A549 (cell line): ENCODE results near the gene CD47. TPM values are rescaled to one million over a fixed set of nuclear protein-coding genes. Genes with fewer than 3 reads are reported as not detected.

Experiments used
- ATAC-seq, 2 experiments: fragments of 200-7000 bp in 1 of 2; fragments of >200 bp in 1 of 2; cut with Nextera tagmentation in 1 of 2; cut with Tn5 transposase in 1 of 2; 3 replicates each; pipeline versions ENCODE4 v1.8.0 to v1.9.1; 2018 to 2020; ENCODE audit warnings: mild to moderate bottlenecking in 1 of 2, moderate library complexity in 1 of 2
- CTCF ChIA-PET: fragments of 300-600 bp; sonication (Branson Sonifier 250); formaldehyde crosslinking; extraction: SDS; loops from one replicate; lab custom pipeline; 2021; ENCODE audit warnings: antibody characterized with exemption, inconsistent platforms; lab: Yijun Ruan, JAX
- POLR2A ChIA-PET: fragments of 350-600 bp; formaldehyde crosslinking; extraction: SDS; loops from one replicate; lab custom pipeline; 2021; ENCODE audit warnings: antibody characterized with exemption, inconsistent platforms; lab: Yijun Ruan, JAX
- DNase-seq, 2 experiments: peaks; one replicate each; pipeline versions ENCODE4 v3.0.0 to v3.0.0-alpha.2; 2011 to 2016; ENCODE audit warnings: low read depth in 1 of 2, low spot score in 1 of 2
- FAIRE-seq: peaks from 2 replicates; lab custom pipeline; 2011; peaks lifted over from hg19 to GRCh38; lab: Jason Lieb, UNC
- H3K27ac ChIP-seq, 2 experiments: fragments of >200 bp; sonication (Bioruptor Twin); formaldehyde crosslinking; 3 replicates each; pipeline ENCODE4 v1.5.1; 2016 to 2017
- H3K4me1 ChIP-seq: fragments of >200 bp; sonication (Bioruptor Twin); formaldehyde crosslinking; 3 replicates; pipeline ENCODE4 v1.6.1; 2016
- H3K4me2 ChIP-seq: fragments of >200 bp; sonication (Bioruptor Twin); formaldehyde crosslinking; 3 replicates; pipeline ENCODE4 v1.6.1; 2016
- H3K4me3 ChIP-seq: fragments of >200 bp; sonication (Bioruptor Twin); formaldehyde crosslinking; 3 replicates; pipeline ENCODE4 v1.5.1; 2016
- H3K9me3 ChIP-seq: fragments of >200 bp; sonication (Bioruptor Twin); formaldehyde crosslinking; 3 replicates; pipeline ENCODE4 v1.6.1; 2016
- CBX8 ChIP-seq: fragments of 200-600 bp; sonication (generic); IDR thresholded peaks from 2 replicates; pipeline ENCODE4 v1.6.1; 2016
- CHD4 ChIP-seq: fragments of 200-600 bp; sonication (generic); IDR thresholded peaks from 2 replicates; pipeline ENCODE4 v1.6.1; 2016; ENCODE audit warnings: antibody characterized with exemption, mild to moderate bottlenecking, borderline replicate concordance
- EHF ChIP-seq: fragments of 250-450 bp; sonication (Bioruptor Pico); IDR thresholded peaks from 2 replicates; pipeline ENCODE4 v1.5.0; 2020; ENCODE audit warnings: mild to moderate bottlenecking
- EHMT2 ChIP-seq: fragments of 200-600 bp; sonication (generic); IDR thresholded peaks from 2 replicates; pipeline ENCODE4 v1.6.1; 2016; ENCODE audit warnings: antibody characterized with exemption, low read depth, mild to moderate bottlenecking, moderate library complexity
- FOSB ChIP-seq: fragments of 250-450 bp; sonication (Bioruptor Pico); IDR thresholded peaks from 2 replicates; pipeline ENCODE4 v1.5.0; 2020; ENCODE audit warnings: mild to moderate bottlenecking, moderate library complexity
- FOSL2 ChIP-seq, 2 experiments: fragments of 450-650 bp in 1 of 2; fragments of >200 bp in 1 of 2; sonication (Bioruptor Twin) in 1 of 2; formaldehyde crosslinking; IDR thresholded peaks; 2 replicates each; pipeline versions ENCODE4 v1.5.0 to v1.6.1; 2016 to 2020; ENCODE audit warnings: mild to moderate bottlenecking in 1 of 2, moderate library complexity in 1 of 2
- FOXS1 ChIP-seq: fragments of 250-450 bp; sonication (Bioruptor Pico); IDR thresholded peaks from 2 replicates; pipeline ENCODE4 v1.5.0; 2020; ENCODE audit warnings: mild to moderate bottlenecking, moderate library complexity
- JUNB ChIP-seq: fragments of >200 bp; sonication (Bioruptor Twin); formaldehyde crosslinking; IDR thresholded peaks from 2 replicates; pipeline ENCODE4 v1.6.1; 2016
- MAFK ChIP-seq: fragments of 450-650 bp; IDR thresholded peaks from 2 replicates; pipeline ENCODE4 v1.6.1; 2014; ENCODE audit not compliant: partially characterized antibody
- RAD21 ChIP-seq, 2 experiments: fragments of >200 bp in 1 of 2; sonication (Bioruptor Twin) in 1 of 2; formaldehyde crosslinking in 1 of 2; IDR thresholded peaks in 1 of 2; conservative IDR thresholded peaks in 1 of 2; 2 replicates in 1 of 2; 3 replicates in 1 of 2; pipeline ENCODE4 v1.6.1; 2012 to 2018; ENCODE audit warnings: inconsistent platforms in 1 of 2
- RNF2 ChIP-seq: fragments of 200-600 bp; sonication (generic); IDR thresholded peaks from 2 replicates; pipeline ENCODE4 v1.6.1; 2016; ENCODE audit warnings: low read depth, mild to moderate bottlenecking, antibody characterized with exemption, moderate library complexity, borderline replicate concordance
- SMC3 ChIP-seq: fragments of >200 bp; sonication (Bioruptor Twin); formaldehyde crosslinking; IDR thresholded peaks from 3 replicates; pipeline ENCODE4 v1.6.1; 2018; ENCODE audit warnings: inconsistent platforms
- SREBF2 ChIP-seq: fragments of 450-650 bp; IDR thresholded peaks from 2 replicates; pipeline ENCODE4 v1.6.1; 2014; ENCODE audit warnings: mild to moderate bottlenecking, moderate library complexity
- TFCP2L1 ChIP-seq: fragments of 250-450 bp; sonication (Bioruptor Pico); IDR thresholded peaks from 2 replicates; pipeline ENCODE4 v1.5.0; 2021; ENCODE audit warnings: mild to moderate bottlenecking
- ZFP36 ChIP-seq: fragments of 450-650 bp; IDR thresholded peaks from 2 replicates; pipeline ENCODE4 v1.6.1; 2014; ENCODE audit warnings: borderline replicate concordance; ENCODE audit not compliant: partially characterized antibody
- ZNF302 ChIP-seq: fragments of 250-450 bp; sonication (Bioruptor Pico); IDR thresholded peaks from 2 replicates; pipeline ENCODE4 v1.9.0; 2021; ENCODE audit warnings: inconsistent platforms, mild to moderate bottlenecking, moderate library complexity
- ZSCAN20 ChIP-seq: fragments of 250-450 bp; sonication (Bioruptor Pico); IDR thresholded peaks from 2 replicates; pipeline ENCODE4 v1.8.0; 2022; ENCODE audit warnings: mild to moderate bottlenecking, moderate library complexity
- WGBS: methylation state at CpG from one replicate; pipeline ENCODE4 v1.1.6; 2017; ENCODE audit errors: missing lambda C conversion rate; 5-methylcytosine and 5-hydroxymethylcytosine counted together
- polyA plus RNA-seq, 4 experiments: library from polyadenylated mRNA; depleted of rRNA in 3 of 4; stranded (reverse); fragments of >200 nt; fragmentation: RNase III in 1 of 4; extraction: RNeasy Plus Mini Kit Qiagen cat#74134 plus additional on column Dnase treatment in 1 of 4; gene quantifications; 2 replicates in 3 of 4; 3 replicates in 1 of 4; pipeline ENCODE4 v1.2.3, GENCODE V29; 2011 to 2017
- TF ChIP-seq, protein P1 (sequence below): fragments of 450-650 bp; IDR thresholded peaks from 2 replicates; pipeline ENCODE4 v1.6.1; 2014; ENCODE audit warnings: antibody characterized with exemption
- TF ChIP-seq, protein P2 (sequence below): IDR thresholded peaks from 2 replicates; pipeline ENCODE4 v1.6.1; 2012; ENCODE audit warnings: low read depth, borderline replicate concordance
- TF ChIP-seq, protein P3 (sequence below): IDR thresholded peaks from 2 replicates; pipeline ENCODE4 v1.6.1; 2012
- TF ChIP-seq, protein P4 (sequence below): fragments of 200-600 bp; sonication (generic); IDR thresholded peaks from 2 replicates; pipeline ENCODE4 v1.6.1; 2016; ENCODE audit warnings: antibody characterized with exemption, mild to moderate bottlenecking, moderate library complexity

CD47 gene
- polyA plus RNA-seq, 2 of the 4 experiments (the other 2 are of a cell fraction), result 31.0 to 35.9 TPM

DNA sequence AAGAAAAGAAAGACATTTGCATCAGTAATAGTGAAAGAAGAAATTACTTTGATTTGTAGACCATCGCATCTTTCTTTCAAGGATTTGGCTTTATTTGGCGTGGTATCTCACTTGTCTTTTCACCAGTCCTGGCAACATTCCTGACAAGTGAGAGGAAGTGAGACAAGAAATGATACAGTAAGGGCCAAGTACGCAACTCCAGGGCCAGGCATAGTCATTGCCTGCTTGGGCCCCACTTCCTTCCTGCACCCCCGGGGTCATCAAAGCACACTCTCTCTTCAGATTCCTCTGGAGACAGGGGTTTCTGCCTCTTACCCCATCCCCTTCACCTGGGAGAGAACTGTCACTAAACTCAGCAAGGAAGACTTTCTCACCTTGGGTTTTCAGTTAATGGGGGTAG is 55.1 kb downstream of the CD47 start:
- 71% methylated on average over 4 of the region's 4 CpGs for WGBS
- H3K4me2 ChIP-seq, result no peak overlapping the region
- ChIA-PET CTCF (no interaction called here), POLR2A (no interaction called here)
- FAIRE-seq, result no peak
- TF ChIP-seq FOSB (CRISPR knock-in tag) (no peak), CHD4 (no peak), FOXS1 (CRISPR knock-in tag) (no peak), EHF (CRISPR knock-in tag) (no peak)
- H3K27ac ChIP-seq, result no peak overlapping the region
- no peaks in the 10 kb centered on the region for H3K9me3 ChIP-seq
- no peak overlapping the region for H3K4me3 ChIP-seq
- ATAC-seq, result no peak
- no peak for DNase-seq
- H3K4me1 ChIP-seq, result peaks cover 6% of the 10 kb centered on the region; the same call in 1 of the 3 replicates

DNA sequence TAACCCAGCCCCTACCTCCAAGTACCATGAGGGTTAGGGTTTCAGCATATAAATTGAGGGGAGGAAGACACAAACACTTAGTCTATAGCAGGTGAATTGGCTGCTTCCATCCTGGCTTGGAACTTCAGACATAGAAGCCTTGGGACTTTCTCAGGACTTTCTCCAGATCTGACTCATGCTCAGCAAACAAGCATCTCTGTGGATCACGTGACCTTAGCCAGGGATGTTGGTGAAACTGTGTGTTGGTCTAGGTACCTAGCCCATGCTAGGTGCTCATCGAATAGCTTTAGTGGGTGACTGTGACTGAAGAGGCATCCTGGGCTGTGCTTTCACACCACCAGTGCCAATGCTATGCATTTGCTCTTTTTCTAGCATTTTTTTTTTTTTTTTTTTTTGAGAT is 58.9 kb downstream of the CD47 start:
- CTCF ChIA-PET, result interaction anchor here (1.4 kb wide), 1 partner anchor 13 kb away, joined by 3 read pairs; no protein-coding TSS in a partner anchor
- ATAC-seq, result peak; percentile 45 to 62; a peak in 3 of 6 replicates
- POLR2A ChIA-PET, result no interaction called here
- Histone ChIP-seq H3K27ac (no peak overlapping the region), H3K4me3 (no peak overlapping the region), H3K4me2 (no peak overlapping the region), H3K9me3 (no peaks in the 10 kb centered on the region), H3K4me1 (peaks cover 6% of the 10 kb centered on the region; the same call in 1 of the 3 replicates)
- WGBS, result 33% methylated on average over 2 of the region's 2 CpGs
- DNase-seq, result peak; percentile 9 to 43
- no peak for TF ChIP-seq JUNB
- TF ChIP-seq, protein P1, sequence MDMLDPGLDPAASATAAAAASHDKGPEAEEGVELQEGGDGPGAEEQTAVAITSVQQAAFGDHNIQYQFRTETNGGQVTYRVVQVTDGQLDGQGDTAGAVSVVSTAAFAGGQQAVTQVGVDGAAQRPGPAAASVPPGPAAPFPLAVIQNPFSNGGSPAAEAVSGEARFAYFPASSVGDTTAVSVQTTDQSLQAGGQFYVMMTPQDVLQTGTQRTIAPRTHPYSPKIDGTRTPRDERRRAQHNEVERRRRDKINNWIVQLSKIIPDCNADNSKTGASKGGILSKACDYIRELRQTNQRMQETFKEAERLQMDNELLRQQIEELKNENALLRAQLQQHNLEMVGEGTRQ, result peak; percentile 80
- TF ChIP-seq FOSL2 (IDR thresholded peaks at IDR 0.05), result no peak
- TF ChIP-seq FOSL2 (CRISPR knock-in tag; IDR thresholded peaks at IDR 0.05), result peak; percentile 18; the same call in 1 of the 2 replicates
- FAIRE-seq, result no peak

DNA sequence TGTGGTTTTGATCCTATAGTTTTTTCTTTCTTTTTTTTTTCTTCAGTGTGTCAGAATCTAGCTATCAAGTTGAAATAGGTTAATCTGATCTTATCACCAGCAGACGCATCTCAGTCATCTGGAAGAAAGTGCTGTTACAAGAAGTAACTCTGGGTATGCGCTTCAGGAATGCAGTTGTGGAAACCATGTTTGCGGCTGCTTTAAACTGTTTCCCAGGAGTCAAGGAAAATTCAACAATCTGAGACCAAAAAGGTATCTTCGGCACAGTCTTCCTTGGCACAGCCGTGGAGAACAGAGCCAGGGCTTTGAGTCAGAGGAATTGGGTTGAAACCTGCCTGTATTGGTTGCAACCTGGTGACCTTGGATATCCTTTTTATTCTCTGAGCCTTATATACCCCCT is 59.9 kb downstream of the CD47 start:
- no peak for ATAC-seq
- ChIA-PET CTCF (interaction anchor here (1.4 kb wide), 1 partner anchor 14 kb away, joined by 3 read pairs; no protein-coding TSS in a partner anchor), POLR2A (no interaction called here)
- Histone ChIP-seq H3K4me2 (no peak overlapping the region), H3K27ac (no peak overlapping the region), H3K4me3 (no peak overlapping the region), H3K9me3 (no peaks in the 10 kb centered on the region), H3K4me1 (peaks cover 6% of the 10 kb centered on the region; the same call in 1 of the 3 replicates)
- DNase-seq, result no peak
- no peak for TF ChIP-seq EHF (CRISPR knock-in tag)
- TF ChIP-seq MAFK, result no peak
- TF ChIP-seq CHD4, result no peak
- TF ChIP-seq RNF2, result no peak
- TF ChIP-seq, protein P2, sequence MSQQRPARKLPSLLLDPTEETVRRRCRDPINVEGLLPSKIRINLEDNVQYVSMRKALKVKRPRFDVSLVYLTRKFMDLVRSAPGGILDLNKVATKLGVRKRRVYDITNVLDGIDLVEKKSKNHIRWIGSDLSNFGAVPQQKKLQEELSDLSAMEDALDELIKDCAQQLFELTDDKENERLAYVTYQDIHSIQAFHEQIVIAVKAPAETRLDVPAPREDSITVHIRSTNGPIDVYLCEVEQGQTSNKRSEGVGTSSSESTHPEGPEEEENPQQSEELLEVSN, result no peak
- TF ChIP-seq FOSL2 (IDR thresholded peaks at IDR 0.05), result no peak
- no peak for TF ChIP-seq FOSL2 (CRISPR knock-in tag; IDR thresholded peaks at IDR 0.05)
- TF ChIP-seq, protein P3, sequence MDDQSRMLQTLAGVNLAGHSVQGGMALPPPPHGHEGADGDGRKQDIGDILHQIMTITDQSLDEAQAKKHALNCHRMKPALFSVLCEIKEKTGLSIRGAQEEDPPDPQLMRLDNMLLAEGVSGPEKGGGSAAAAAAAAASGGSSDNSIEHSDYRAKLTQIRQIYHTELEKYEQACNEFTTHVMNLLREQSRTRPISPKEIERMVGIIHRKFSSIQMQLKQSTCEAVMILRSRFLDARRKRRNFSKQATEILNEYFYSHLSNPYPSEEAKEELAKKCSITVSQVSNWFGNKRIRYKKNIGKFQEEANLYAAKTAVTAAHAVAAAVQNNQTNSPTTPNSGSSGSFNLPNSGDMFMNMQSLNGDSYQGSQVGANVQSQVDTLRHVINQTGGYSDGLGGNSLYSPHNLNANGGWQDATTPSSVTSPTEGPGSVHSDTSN, result no peak
- TF ChIP-seq ZFP36, result no peak
- TF ChIP-seq SREBF2, result no peak
- no peak for TF ChIP-seq FOSB (CRISPR knock-in tag)
- TF ChIP-seq ZSCAN20, result no peak
- TF ChIP-seq SMC3, result no peak
- TF ChIP-seq ZNF302 (CRISPR knock-in tag), result no peak
- TF ChIP-seq EHMT2, result no peak
- TF ChIP-seq, protein P1, result no peak
- TF ChIP-seq, protein P4, sequence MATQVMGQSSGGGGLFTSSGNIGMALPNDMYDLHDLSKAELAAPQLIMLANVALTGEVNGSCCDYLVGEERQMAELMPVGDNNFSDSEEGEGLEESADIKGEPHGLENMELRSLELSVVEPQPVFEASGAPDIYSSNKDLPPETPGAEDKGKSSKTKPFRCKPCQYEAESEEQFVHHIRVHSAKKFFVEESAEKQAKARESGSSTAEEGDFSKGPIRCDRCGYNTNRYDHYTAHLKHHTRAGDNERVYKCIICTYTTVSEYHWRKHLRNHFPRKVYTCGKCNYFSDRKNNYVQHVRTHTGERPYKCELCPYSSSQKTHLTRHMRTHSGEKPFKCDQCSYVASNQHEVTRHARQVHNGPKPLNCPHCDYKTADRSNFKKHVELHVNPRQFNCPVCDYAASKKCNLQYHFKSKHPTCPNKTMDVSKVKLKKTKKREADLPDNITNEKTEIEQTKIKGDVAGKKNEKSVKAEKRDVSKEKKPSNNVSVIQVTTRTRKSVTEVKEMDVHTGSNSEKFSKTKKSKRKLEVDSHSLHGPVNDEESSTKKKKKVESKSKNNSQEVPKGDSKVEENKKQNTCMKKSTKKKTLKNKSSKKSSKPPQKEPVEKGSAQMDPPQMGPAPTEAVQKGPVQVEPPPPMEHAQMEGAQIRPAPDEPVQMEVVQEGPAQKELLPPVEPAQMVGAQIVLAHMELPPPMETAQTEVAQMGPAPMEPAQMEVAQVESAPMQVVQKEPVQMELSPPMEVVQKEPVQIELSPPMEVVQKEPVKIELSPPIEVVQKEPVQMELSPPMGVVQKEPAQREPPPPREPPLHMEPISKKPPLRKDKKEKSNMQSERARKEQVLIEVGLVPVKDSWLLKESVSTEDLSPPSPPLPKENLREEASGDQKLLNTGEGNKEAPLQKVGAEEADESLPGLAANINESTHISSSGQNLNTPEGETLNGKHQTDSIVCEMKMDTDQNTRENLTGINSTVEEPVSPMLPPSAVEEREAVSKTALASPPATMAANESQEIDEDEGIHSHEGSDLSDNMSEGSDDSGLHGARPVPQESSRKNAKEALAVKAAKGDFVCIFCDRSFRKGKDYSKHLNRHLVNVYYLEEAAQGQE, result no peak
- TF ChIP-seq RAD21 (conservative IDR thresholded peaks at IDR 0.05 in 1 of 2, IDR thresholded peaks at IDR 0.05 in 1 of 2), result no peak
- TF ChIP-seq TFCP2L1 (CRISPR knock-in tag), result no peak
- no peak for TF ChIP-seq CBX8
- TF ChIP-seq JUNB, result no peak
- FAIRE-seq, result no peak
- 76% methylated on average over 5 of the region's 5 CpGs for WGBS
